HCT116 (cell line): ENCODE data around the gene TMTC2. TPM values are rescaled to one million over a fixed set of nuclear protein-coding genes. Genes with fewer than 3 reads are reported as not detected.

Experiments used
- ATAC-seq: fragments of 200-7000 bp; cut with Tn5 transposase; 2 replicates; pipeline ENCODE4 v1.9.1; 2020; ENCODE audit warnings: mild to moderate bottlenecking, moderate library complexity
- BruUV-seq: library from RNA; stranded (reverse); fragments of 400-500 nt; replicated peaks from 2 replicates; lab custom pipeline; 2021; lab: Mats Ljungman, UMichigan
- CTCF ChIA-PET: fragments of 300-600 bp; sonication (Branson Sonifier 250); formaldehyde crosslinking; loops from one replicate; lab custom pipeline; 2021; ENCODE audit warnings: antibody characterized with exemption; lab: Charles Lee
- POLR2A ChIA-PET: fragments of 300-600, 350-600 bp; sonication (Branson Sonifier 250); formaldehyde crosslinking; loops from one replicate; lab custom pipeline; 2021; ENCODE audit warnings: antibody characterized with exemption; lab: Charles Lee
- RAD21 ChIA-PET, 2 experiments: fragments of 300-600 bp; sonication (Branson Sonifier 250); formaldehyde crosslinking; loops; one replicate each; lab custom pipeline; 2023; ENCODE audit warnings: low total read pairs in 2 of 2; ENCODE audit not compliant: uncharacterized antibody in 2 of 2, unreplicated experiment in 2 of 2, low non-redundant PET in 1 of 2; lab: Charles Lee
- DNase-seq: peaks from one replicate; pipeline ENCODE4 v3.0.0-alpha.2; 2010; ENCODE audit warnings: low read depth, low spot score
- H2AFZ ChIP-seq: fragments of 200-600 bp; shearing (Covaris generic), sonication (generic); 2 replicates; pipeline ENCODE4 v1.6.1; 2017; ENCODE audit warnings: low read depth, mixed run types, mixed read lengths, antibody characterized with exemption, low read length; ENCODE audit not compliant: poor library complexity, severe bottlenecking
- H3K27ac ChIP-seq: 2 replicates; pipeline ENCODE4 v1.5.1; 2012; ENCODE audit warnings: low read depth, low read length
- H3K27me3 ChIP-seq: fragments of 200-600 bp; sonication (generic); 2 replicates; pipeline ENCODE4 v1.6.1; 2016; ENCODE audit warnings: mixed run types, low read length, mixed read lengths; ENCODE audit not compliant: insufficient read depth
- H3K36me3 ChIP-seq, 2 experiments: fragments of 200-500 bp in 1 of 2; fragments of 200-600 bp in 1 of 2; sonication (Bioruptor generic) in 1 of 2; sonication (generic) in 1 of 2; 2 replicates each; pipeline versions ENCODE4 v1.5.1 to v1.6.1; 2014 to 2016; ENCODE audit warnings: low read length in 2 of 2, inconsistent platforms in 1 of 2, mixed read lengths in 1 of 2, mixed run types in 1 of 2; ENCODE audit not compliant: insufficient read depth in 2 of 2, control insufficient read depth in 1 of 2
- H3K4me1 ChIP-seq, 2 experiments: fragments of 200-600 bp in 1 of 2; sonication (generic) in 1 of 2; 2 replicates each; pipeline versions ENCODE4 v1.5.1 to v1.6.1; 2012 to 2017; ENCODE audit warnings: low read length in 2 of 2, inconsistent platforms in 1 of 2, mild to moderate bottlenecking in 1 of 2, mixed read lengths in 1 of 2, mixed run types in 1 of 2, moderate library complexity in 1 of 2; ENCODE audit not compliant: insufficient read depth in 2 of 2, control insufficient read depth in 1 of 2
- H3K4me2 ChIP-seq: fragments of 200-600 bp; sonication (generic); 2 replicates; pipeline ENCODE4 v1.6.1; 2017; ENCODE audit warnings: mixed run types, low read length, mixed read lengths
- H3K4me3 ChIP-seq, 2 experiments: fragments of 200-600 bp in 1 of 2; sonication (generic) in 1 of 2; replicated peaks in 1 of 2; 2 replicates each; pipeline ENCODE4 v1.5.1; 2011 to 2016; ENCODE audit warnings: low read length in 2 of 2, control low read depth in 1 of 2, low read depth in 1 of 2, mild to moderate bottlenecking in 1 of 2, mixed read lengths in 1 of 2, mixed run types in 1 of 2
- H3K79me2 ChIP-seq: fragments of 200-600 bp; sonication (generic); 2 replicates; pipeline ENCODE4 v1.6.1; 2017; ENCODE audit warnings: mild to moderate bottlenecking, mixed run types, low read length, moderate library complexity, mixed read lengths; ENCODE audit not compliant: insufficient read depth
- H3K9ac ChIP-seq: fragments of 200-600 bp; sonication (generic); 2 replicates; pipeline ENCODE4 v1.6.1; 2016; ENCODE audit warnings: low read length, mixed read lengths
- H3K9me2 ChIP-seq: fragments of 200-600 bp; sonication (generic), shearing (Covaris generic); 2 replicates; pipeline ENCODE4 v1.6.1; 2017; ENCODE audit warnings: mixed run types, mild to moderate bottlenecking, moderate library complexity; ENCODE audit not compliant: insufficient read depth
- H3K9me3 ChIP-seq, 2 experiments: fragments of 200-500 bp in 1 of 2; fragments of 200-600 bp in 1 of 2; sonication (Bioruptor generic) in 1 of 2; sonication (generic) in 1 of 2; 2 replicates each; pipeline ENCODE4 v1.6.1; 2014 to 2017; ENCODE audit warnings: low read length in 2 of 2, mixed read lengths in 2 of 2, inconsistent platforms in 1 of 2, low read depth in 1 of 2, mild to moderate bottlenecking in 1 of 2, mixed run types in 1 of 2, moderate library complexity in 1 of 2; ENCODE audit not compliant: control insufficient read depth in 1 of 2, insufficient read depth in 1 of 2
- H4K20me1 ChIP-seq: fragments of 200-600 bp; sonication (generic), shearing (Covaris generic); 2 replicates; pipeline ENCODE4 v1.6.1; 2017; ENCODE audit warnings: mixed run types, mild to moderate bottlenecking, moderate library complexity; ENCODE audit not compliant: insufficient read depth
- ATF3 ChIP-seq: IDR thresholded peaks from 2 replicates; pipeline ENCODE4 v1.6.1; 2012
- EGR1 ChIP-seq: IDR thresholded peaks from 2 replicates; pipeline ENCODE4 v1.6.1; 2012; ENCODE audit warnings: low read depth
- ELF1 ChIP-seq: IDR thresholded peaks from 2 replicates; pipeline ENCODE4 v1.6.1; 2012; ENCODE audit warnings: low read depth, borderline replicate concordance
- EZH2phosphoT487 ChIP-seq: fragments of 200-600 bp; IDR thresholded peaks from 2 replicates; pipeline ENCODE4 v1.6.1; 2018; ENCODE audit warnings: antibody characterized with exemption, borderline replicate concordance
- FOSL1 ChIP-seq: IDR thresholded peaks from 2 replicates; pipeline ENCODE4 v1.6.1; 2012; ENCODE audit warnings: low read depth
- POLR2A ChIP-seq: IDR thresholded peaks from 2 replicates; pipeline ENCODE4 v1.7.0; 2011; ENCODE audit warnings: borderline replicate concordance; ENCODE audit not compliant: insufficient read depth, insufficient read length; ENCODE audit errors: extremely low read depth
- POLR2AphosphoS5 ChIP-seq: IDR thresholded peaks from 2 replicates; pipeline ENCODE4 v1.6.1; 2011; ENCODE audit warnings: mild to moderate bottlenecking, low read depth, low read length, moderate library complexity
- REST ChIP-seq: IDR thresholded peaks from 2 replicates; pipeline ENCODE4 v1.6.1; 2012; ENCODE audit warnings: low read depth
- SIN3A ChIP-seq: IDR thresholded peaks from 2 replicates; pipeline ENCODE4 v1.6.1; 2012; ENCODE audit warnings: low read depth
- YY1 ChIP-seq: IDR thresholded peaks from 2 replicates; pipeline ENCODE4 v1.6.1; 2011; ENCODE audit warnings: low read length, low read depth, moderate library complexity, mild to moderate bottlenecking; ENCODE audit not compliant: insufficient replicate concordance; ENCODE audit errors: extremely low read depth
- ZBTB33 ChIP-seq: IDR thresholded peaks from 2 replicates; pipeline ENCODE4 v1.6.1; 2011; ENCODE audit warnings: mild to moderate bottlenecking, low read length, moderate library complexity; ENCODE audit not compliant: insufficient replicate concordance; ENCODE audit errors: extremely low read depth
- ZFX ChIP-seq: fragments of 450-650 bp; IDR thresholded peaks from 2 replicates; pipeline ENCODE4 v1.6.1; 2017
- ZNF274 ChIP-seq: fragments of 200-500 bp; sonication (Bioruptor generic); IDR thresholded peaks from 2 replicates; pipeline ENCODE4 v1.6.1; 2014; ENCODE audit warnings: mild to moderate bottlenecking, low read depth, low read length, inconsistent platforms
- intact Hi-C: fragments of 100-400 bp; cut with micrococcal nuclease; formaldehyde crosslinking; loops from 2 replicates; pipeline ENCODE4 v1.10.0; 2022
- total RNA-seq: library from RNA; stranded (reverse); gene quantifications from one replicate; pipeline ENCODE4 v1.2.1, GENCODE V29; 2021; ENCODE audit not compliant: unreplicated experiment
- TF ChIP-seq, protein P1 (sequence below): IDR thresholded peaks from 2 replicates; pipeline ENCODE4 v1.6.1; 2012

TMTC2 gene
- total RNA-seq, 1 experiment from 2014 or later, result 11.5 TPM

GRCh38 chr12:83057436-83057835 lies 370.7 kb downstream of the TMTC2 start:
- Histone ChIP-seq H3K27me3 (no peaks in the 10 kb centered on the region), H3K4me2 (no peak overlapping the region), H3K9ac (no peak overlapping the region), H2AFZ (no peak overlapping the region), H3K4me1 (no peaks in the 10 kb centered on the region), H3K36me3 (no peaks in the 10 kb centered on the region), H3K79me2 (no peaks in the 10 kb centered on the region), H3K27ac (no peak overlapping the region), H3K4me3 (no peak overlapping the region), H3K9me2 (no peaks in the 10 kb centered on the region), H3K9me3 (no peaks in the 10 kb centered on the region), H4K20me1 (no peaks in the 10 kb centered on the region)
- ATAC-seq (no peak), DNase-seq (no peak)
- RAD21 ChIA-PET, result no interaction called here
- no TSS peak for BruUV-seq
- CTCF ChIA-PET, result no interaction called here
- POLR2A ChIA-PET, result no interaction called here
- intact Hi-C loops, result no loop called here
- TF ChIP-seq POLR2AphosphoS5, result no peak
- no peak for TF ChIP-seq EGR1
- TF ChIP-seq, protein P1, sequence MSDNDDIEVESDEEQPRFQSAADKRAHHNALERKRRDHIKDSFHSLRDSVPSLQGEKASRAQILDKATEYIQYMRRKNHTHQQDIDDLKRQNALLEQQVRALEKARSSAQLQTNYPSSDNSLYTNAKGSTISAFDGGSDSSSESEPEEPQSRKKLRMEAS, result no peak
- TF ChIP-seq ZNF274, result no peak
- no peak for TF ChIP-seq EZH2phosphoT487

GRCh38 chr12:83059107-83059506 lies 372.4 kb downstream of the TMTC2 start:
- no TSS peak for BruUV-seq
- H3K4me3 ChIP-seq, result no peak overlapping the region
- CTCF ChIA-PET, result no interaction called here

More at GRCh38 chr12:83059107-83059506, 372.4 kb downstream of the TMTC2 start:
- Histone ChIP-seq H3K36me3 (no peaks in the 10 kb centered on the region), H3K9me3 (no peaks in the 10 kb centered on the region), H3K79me2 (no peaks in the 10 kb centered on the region), H3K9ac (no peak overlapping the region), H2AFZ (no peak overlapping the region)
- no peak for TF ChIP-seq REST
- TF ChIP-seq POLR2A, result no peak
- no peak for TF ChIP-seq FOSL1
- TF ChIP-seq ELF1, result no peak
- TF ChIP-seq ATF3, result no peak
- no peak for TF ChIP-seq SIN3A
- TF ChIP-seq YY1, result no peak
- no peak for TF ChIP-seq ZFX
- TF ChIP-seq ZBTB33, result no peak
- no peak for TF ChIP-seq ZNF274
- TF ChIP-seq, protein P1, result no peak
- TF ChIP-seq, all 23 proteins: peak for 0
- ChIA-PET RAD21 (no interaction called here), POLR2A (no interaction called here)
- H3K27me3 ChIP-seq, result no peaks in the 10 kb centered on the region
- no peak overlapping the region for H3K27ac ChIP-seq
- no peaks in the 10 kb centered on the region for H4K20me1 ChIP-seq
- DNase-seq, result no peak
- no peaks in the 10 kb centered on the region for H3K4me1 ChIP-seq
- ATAC-seq, result no peak
- H3K9me2 ChIP-seq, result no peaks in the 10 kb centered on the region
- H3K4me2 ChIP-seq, result no peak overlapping the region
- intact Hi-C loops, result no loop called here
